Astrocyte of the cerebellum (primary cell): Measurements from ENCODE around the gene ZNF778.

Source experiments
- DNase-seq: peaks from one replicate; pipeline ENCODE4 v3.0.0-alpha.2; 2011; ENCODE audit warnings: low read depth
- H3K4me3 ChIP-seq: 2 replicates; pipeline ENCODE4 v1.5.1; 2011; ENCODE audit warnings: mild to moderate bottlenecking, low read depth, low read length, moderate library complexity
- in situ Hi-C: cut with HindIII; loops from 2 replicates; pipeline ENCODE4 v1.10.0; 2017; ENCODE audit warnings: low sequenced_read_pairs
- TF ChIP-seq, protein P1 (sequence below): IDR thresholded peaks from 2 replicates; pipeline ENCODE4 v1.5.1; 2012; ENCODE audit warnings: low read length, low read depth, moderate library complexity, mild to moderate bottlenecking; ENCODE audit errors: missing control alignments

ZNF778 gene

GRCh38 chr16:89172171-89172527 is 45.4 kb upstream of the ZNF778 start:
- no peak for DNase-seq
- TF ChIP-seq, protein P1, sequence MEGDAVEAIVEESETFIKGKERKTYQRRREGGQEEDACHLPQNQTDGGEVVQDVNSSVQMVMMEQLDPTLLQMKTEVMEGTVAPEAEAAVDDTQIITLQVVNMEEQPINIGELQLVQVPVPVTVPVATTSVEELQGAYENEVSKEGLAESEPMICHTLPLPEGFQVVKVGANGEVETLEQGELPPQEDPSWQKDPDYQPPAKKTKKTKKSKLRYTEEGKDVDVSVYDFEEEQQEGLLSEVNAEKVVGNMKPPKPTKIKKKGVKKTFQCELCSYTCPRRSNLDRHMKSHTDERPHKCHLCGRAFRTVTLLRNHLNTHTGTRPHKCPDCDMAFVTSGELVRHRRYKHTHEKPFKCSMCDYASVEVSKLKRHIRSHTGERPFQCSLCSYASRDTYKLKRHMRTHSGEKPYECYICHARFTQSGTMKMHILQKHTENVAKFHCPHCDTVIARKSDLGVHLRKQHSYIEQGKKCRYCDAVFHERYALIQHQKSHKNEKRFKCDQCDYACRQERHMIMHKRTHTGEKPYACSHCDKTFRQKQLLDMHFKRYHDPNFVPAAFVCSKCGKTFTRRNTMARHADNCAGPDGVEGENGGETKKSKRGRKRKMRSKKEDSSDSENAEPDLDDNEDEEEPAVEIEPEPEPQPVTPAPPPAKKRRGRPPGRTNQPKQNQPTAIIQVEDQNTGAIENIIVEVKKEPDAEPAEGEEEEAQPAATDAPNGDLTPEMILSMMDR: no peak
- H3K4me3 ChIP-seq: peak overlapping the region; percentile 21
- in situ Hi-C loops: no loop called here

DNA sequence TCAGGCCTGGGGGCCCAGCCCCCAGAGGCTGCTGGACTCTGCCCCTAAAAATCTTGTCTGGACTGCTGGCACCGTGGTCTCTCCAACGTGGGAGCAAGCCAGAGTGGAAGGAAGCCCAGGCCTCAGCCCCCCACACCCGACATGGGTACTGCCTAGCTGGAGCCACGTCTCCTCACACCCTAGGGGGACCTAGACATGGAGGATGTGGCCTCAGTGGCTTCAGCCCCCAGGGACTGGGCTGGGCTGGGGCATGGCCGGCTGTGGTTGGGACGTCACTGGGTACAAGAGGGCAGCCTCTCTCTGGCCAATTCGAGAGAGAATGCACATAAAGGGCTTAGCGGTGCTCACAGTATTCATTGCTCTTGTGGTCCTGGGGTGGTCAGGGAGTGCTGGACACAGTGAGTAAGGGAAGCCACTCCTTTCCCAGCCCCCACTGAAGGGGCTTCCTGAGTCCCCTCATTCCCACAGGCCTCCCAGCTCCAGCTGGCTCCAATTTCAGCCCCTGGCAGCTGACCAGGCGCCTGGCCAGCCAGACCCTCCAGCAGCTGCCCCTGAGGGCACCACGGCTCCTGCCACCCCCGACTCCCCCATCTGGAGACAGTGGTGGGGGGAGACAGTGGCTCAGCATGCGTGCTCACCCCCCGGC is 44.9 kb upstream of the ZNF778 start:
- TF ChIP-seq, protein P1: no peak
- no peak for DNase-seq
- no peak overlapping the region for H3K4me3 ChIP-seq
- in situ Hi-C loops: no loop called here

GRCh38 chr16:89173174-89173921 is 44.2 kb upstream of the ZNF778 start:
- H3K4me3 ChIP-seq: no peak overlapping the region
- in situ Hi-C loops: no loop called here
- DNase-seq: no peak
- TF ChIP-seq, protein P1: no peak

- in situ Hi-C loops: no loop called here
- no peak for DNase-seq
- H3K4me3 ChIP-seq: no peak overlapping the region
- TF ChIP-seq, protein P1: no peak
These were observed 43.3 kb upstream of the ZNF778 start for GRCh38 chr16:89174055-89174827.

DNA sequence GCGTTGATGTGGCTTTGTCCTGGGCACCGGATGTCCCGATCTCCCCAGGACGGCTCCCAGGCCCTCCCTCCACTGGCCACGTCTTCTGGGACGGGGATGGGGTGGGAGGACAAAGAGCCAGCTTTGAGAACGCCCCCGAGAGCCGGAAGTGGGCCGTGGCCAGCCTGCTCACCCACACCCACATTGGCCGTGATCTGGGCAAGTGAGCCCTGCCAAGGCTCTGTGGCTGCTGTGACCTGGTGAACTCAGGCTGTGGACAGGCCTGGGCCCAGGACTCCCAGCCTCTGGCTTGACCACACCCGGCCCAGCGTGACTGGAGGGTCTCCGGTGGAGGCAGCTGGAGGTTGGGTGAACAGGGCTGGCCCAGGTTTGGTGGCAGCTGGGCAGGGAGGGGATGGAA is 42.6 kb upstream of the ZNF778 start:
- DNase-seq: no peak
- no peak overlapping the region for H3K4me3 ChIP-seq
- TF ChIP-seq, protein P1: no peak
- in situ Hi-C loops: no loop called here

- TF ChIP-seq, protein P1: no peak
- no peak overlapping the region for H3K4me3 ChIP-seq
- in situ Hi-C loops: no loop called here
- no peak for DNase-seq
These were observed 42.0 kb upstream of the ZNF778 start for GRCh38 chr16:89175280-89176146.
